NCI-H187 treated with DMSO at 0.1 percent for 48 hours (cell line): ENCODE measurements around the gene INCENP.

Experiments
- DNase-seq: peaks from one replicate; lab custom pipeline; 2025; lab: John Stamatoyannopoulos, UW

Gene INCENP

DNA sequence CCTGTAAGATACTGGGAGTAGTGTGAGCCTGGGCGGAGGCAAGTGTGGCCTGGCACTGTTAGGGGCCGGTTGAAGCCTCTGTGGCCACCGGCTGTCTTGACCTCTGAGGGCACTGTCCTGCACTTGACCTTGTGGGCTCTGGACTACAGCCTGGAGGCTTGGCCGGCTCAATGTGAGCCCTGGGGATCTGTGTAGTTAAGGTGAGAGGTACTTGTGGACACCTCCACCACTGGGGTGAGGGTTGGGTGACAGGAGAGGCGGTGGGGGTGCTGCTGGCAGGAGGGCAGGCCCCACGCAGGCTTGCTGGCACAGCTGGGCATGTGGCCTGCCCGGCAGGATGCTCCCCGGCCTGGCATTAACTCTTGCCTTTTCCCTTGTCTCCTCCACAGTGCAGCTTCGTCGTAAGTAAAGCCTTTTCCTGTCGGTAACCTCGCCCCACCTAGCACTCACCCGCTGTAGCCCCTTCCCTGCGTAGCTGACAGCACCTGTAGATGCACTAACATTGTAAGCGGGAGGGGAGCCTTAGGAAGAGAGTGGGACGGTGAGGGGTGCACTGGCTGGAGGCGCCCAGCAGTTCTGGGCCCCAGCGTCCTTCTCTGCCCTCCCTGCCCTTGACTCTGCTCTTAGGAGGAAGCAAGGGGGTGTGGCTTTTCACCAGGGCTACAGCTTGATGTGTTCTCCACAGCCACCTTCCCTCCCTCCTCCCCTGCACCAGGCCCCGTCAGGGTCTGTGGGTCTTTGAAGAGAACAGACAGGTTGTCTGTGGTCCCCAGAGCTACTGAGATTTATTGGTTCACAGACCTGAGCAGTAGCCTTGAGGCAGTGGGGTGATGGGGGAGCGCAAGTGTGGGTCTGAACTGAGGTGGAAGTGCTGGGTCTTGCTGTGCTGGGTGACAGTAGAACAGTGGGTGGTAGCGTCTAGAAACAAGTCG lies 17.6 kb downstream of the INCENP start:
- DNase-seq, result no peak

DNA sequence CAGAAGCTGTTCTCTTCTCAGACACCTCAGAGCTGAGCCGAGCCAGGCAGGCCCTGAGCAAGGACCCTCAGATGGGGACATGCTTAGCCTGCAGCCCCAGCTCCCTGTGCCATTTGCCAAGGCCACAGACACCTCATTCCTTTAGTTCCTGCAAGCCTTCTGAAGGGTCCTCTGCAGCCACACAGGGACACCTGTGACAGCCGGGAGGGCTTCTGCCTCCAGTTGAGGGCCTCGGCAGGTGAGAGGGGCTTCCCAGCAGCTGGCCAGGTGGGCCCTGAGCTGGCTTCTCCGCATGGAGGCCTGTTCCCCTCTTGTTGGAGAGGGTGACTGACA lies 18.2 kb downstream of the INCENP start:
- no peak for DNase-seq

DNA sequence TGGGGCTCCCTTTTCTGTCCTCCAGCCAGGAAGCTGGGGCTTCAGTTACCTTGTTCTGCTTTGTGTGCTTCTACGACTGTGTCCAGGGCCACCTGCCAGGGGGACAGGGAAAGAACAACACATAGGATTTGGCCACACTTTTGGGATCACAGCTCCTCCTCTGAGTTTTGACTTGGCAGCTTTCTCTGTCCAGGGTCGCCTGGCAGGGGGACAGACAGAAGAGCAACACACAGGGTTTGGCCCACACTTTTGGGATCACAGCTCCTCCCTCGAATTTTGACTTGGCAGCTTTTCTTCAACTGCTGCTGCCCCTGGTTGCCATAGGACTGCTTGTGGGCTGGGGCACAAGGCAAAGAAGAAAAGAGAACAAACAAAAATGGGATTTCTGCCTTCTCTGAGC lies 19.1 kb downstream of the INCENP start:
- no peak for DNase-seq

DNA sequence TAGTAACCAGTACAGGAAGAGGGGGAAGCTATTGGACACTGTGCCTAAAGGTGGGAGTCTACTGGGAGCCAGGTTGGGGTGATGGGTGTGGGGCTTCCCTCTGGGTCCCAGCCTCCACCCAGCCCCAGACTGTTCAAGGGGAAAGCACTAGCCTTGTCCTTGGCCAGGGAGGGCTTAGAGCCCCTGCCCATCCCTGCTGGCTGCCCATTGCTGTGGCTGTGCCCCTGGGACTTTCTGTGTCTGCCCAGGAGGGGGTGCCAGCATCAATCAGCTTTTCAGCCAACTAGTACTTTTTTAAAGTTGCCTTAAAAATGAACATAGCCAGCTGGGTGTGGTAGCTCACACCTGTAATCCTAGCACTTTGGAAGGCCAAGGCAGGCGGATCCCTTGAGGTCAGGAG lies 19.9 kb downstream of the INCENP start:
- DNase-seq, result no peak

DNA sequence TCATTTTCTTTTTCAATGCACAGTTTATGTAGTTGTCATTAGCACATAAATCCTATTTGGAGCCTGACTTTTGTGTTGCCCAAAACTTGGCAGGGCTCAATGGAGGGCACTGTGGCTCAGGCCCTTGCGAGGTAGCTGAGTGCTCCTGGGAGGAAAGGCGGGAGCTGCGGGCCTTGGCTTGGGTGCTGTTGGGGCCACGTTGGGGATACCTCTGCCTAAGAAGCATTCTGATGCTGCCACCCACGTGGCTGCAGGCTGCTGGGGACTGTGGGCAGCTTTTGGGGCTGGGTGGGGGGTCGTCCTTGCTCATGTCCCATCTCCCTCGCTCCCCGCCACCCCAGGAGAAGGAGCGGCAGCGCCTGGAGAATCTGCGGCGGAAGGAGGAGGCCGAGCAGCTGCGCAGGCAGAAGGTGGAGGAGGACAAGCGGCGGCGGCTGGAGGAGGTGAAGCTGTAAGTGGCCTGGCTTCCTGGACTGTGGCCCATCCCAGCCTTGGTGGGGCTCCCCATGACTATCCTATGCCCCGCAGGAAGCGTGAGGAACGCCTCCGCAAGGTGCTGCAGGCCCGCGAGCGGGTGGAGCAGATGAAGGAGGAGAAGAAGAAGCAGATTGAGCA lies 20.9 kb downstream of the INCENP start:
- no peak for DNase-seq

DNA sequence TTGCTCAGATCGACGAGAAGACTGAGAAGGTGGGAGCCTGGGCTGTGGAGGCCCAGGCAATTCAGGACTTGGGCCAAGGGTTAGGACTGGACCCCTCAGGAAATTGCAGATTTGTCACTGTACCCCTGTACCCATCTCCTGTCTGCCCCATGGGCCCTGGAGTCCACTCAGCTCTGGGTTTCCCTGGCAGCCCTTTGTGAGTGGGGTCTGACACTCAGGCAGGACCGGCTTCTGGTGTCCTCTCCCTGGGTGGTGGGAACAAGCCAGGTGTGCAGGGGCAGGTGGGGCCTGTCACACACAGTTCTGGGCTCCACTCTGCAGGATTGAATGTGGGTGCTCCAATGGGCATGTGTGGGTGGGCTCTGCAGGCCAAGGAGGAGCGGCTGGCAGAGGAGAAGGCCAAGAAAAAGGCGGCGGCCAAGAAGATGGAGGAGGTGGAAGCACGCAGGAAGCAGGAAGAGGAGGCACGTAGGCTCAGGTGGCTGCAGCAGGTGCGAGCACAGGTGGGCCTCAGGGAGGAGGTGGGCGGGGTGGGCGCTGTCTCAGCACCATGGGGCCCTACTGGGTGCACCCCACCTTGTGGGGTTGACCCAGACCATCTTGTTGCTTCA lies 21.6 kb downstream of the INCENP start:
- DNase-seq, result no peak

DNA sequence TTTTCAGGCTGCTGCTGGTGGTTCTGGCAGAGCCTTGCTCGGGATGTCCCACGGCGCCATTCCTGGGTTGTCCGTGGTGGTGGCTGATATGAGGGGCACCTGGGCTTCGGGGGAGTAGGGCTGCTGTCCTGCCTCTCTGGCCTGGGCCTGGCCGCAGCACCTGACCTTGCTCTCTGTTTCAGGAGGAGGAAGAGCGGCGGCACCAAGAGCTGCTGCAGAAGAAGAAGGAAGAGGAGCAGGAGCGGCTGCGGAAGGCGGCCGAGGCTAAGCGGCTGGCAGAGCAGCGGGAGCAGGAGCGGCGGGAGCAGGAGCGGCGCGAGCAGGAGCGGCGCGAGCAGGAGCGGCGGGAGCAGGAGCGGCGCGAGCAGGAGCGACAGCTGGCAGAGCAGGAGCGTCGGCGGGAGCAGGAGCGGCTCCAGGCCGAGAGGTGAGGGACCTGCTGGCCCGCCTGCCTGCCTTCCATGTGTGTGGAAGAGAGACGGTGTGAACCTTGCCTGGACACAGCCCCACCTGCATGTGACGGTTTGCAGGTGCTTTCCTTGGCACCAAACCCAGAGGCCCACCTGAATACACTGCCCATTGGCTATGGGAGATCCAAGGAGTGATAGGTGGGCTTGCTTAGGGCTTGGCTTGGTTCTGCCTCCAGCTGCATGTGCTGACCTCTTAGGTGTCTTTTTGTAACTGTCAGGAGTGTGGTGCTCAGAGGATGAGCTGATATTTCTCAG lies 22.8 kb downstream of the INCENP start:
- no peak for DNase-seq

DNA sequence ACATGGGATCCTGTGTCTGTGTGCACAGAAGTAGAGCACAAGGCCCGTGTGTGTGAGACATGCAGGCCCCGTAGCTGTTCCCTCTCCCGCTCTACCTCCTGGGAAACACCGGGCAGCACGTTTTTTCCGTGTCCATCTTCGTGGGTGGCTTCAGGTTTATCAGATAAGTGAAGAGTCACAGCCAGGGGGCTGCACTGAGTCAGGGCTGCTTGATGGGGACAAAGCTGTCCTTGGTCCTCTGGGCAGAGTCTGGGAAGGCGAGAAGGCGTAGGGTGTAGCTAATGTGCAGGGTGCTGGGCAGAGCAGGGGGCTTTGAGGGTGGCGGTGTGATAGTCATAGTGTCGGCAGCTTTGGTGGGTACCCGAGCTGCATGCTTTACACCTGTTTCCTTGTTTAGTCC lies 23.7 kb downstream of the INCENP start:
- no peak for DNase-seq

DNA sequence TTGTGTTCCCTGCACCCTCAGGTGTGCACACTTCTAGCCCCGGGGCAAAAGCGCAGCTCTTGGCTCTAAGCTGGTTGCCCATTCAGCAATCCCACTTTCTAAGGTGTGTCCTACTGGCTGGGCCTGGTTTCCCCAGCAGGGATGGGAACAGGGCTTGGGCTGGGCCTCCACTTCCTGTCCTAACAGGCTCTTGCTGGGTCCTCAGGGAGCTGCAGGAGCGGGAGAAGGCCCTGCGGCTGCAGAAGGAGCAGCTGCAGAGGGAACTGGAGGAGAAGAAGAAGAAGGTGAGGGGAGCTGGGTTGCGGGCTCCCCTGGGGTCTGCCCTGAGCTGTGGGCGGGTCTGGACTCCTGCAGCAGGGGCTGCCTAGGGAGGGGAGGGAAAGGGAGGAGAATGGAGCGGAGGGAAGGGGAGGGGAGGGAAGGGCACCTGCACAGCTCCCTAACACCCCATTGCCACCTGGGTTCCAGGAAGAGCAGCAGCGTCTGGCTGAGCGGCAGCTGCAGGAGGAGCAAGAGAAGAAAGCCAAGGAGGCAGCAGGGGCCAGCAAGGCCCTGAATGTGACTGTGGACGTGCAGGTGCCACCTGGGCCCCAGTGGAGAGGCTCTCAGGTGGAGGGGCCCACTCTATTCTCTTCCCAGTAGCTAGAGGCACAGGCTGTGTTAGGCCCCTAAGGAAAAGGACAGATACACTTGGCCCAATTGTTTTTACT lies 24.6 kb downstream of the INCENP start:
- no peak for DNase-seq

DNA sequence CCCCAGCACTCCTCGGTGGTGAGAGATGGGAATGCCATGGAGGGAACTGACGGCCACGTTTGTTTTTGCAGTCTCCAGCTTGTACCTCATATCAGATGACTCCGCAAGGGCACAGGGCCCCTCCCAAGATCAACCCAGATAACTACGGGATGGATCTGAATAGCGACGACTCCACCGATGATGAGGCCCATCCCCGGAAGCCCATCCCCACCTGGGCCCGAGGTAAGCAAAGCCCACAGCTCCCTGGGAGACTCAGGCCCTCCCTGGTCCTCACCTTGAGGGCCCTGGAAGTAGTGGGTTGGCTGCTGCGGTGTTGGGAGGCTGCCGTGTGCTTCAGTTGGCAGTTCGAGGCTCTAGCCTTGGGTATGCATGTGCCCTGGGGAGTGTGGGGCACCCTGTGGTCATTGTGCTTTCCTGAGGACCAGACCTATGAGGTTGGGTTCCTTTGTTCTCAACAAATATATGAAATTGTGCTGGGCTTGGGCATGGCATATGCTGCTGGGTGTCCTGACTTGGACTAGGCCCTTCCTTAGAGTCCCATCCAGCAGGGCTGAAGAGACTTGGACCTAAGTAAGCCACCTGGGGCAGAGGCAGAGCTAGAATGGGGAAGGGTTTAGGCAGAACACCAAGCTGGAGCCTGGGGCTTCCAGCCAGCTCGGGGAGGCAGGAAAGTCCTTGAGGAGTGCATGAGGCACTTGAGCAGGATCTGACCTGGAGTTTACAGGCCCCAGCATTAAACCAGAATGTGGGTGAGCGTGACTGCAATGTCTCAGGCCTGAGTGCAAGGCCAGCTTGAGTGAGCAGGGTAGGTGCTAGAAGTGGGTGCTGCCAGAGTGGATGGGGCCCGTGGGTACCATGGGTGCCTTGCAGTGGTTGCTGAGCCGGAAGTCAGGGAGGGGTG lies 26.4 kb downstream of the INCENP start:
- no peak for DNase-seq

DNA sequence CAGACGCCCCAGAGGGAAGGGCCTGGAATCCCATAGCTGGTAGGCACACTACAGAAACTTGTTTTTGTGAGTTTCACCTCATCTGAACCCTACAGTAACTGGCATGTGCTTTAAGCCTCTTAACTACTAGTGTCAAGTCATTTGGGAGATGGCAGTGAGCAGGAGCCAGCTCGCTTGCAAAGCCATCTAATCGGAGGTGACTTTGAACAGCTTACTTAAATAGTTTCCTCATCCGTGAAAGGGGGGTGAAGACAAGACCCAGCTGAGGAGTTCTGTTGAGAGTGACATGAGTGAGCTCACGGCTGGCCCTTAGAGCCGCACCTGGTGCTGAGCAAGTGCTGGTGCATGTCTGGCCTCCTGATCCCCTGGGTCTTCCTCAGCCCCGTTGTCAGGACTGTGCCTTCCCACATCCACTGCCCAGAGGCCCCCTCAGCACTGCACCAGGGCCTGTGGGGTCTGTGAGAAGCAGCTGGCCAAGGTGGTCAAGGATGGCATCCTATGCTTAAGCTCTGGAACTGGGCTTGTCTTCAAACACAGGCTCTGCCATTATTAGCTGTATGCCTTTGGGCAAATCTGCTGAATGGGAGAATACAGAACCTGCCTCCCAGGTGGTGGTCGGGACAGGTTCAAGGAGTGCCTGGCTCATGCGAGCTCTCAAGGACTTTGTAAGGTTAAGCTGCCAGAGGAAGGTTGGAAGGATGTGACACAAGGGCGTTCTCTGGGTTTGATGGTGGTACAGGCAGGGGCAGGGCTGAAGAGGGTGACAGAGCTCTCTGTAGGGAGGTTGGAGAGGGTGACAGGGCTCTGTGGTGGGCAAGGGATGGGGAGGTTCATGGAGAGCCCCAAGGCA lies 27.3 kb downstream of the INCENP start:
- no peak for DNase-seq

DNA sequence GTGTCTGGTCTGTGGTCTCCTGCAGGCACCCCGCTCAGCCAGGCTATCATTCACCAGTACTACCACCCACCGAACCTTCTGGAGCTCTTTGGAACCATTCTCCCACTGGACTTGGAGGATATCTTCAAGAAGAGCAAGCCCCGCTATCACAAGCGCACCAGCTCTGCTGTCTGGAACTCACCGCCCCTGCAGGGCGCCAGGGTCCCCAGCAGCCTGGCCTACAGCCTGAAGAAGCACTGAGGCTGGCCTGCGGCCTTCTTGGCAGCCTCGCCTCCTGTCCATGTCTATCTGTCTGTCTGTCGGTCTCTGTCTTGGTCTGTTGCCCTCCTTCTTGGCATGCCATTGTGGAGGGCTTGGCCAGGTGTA lies 27.9 kb downstream of the INCENP start:
- DNase-seq, result no peak

DNA sequence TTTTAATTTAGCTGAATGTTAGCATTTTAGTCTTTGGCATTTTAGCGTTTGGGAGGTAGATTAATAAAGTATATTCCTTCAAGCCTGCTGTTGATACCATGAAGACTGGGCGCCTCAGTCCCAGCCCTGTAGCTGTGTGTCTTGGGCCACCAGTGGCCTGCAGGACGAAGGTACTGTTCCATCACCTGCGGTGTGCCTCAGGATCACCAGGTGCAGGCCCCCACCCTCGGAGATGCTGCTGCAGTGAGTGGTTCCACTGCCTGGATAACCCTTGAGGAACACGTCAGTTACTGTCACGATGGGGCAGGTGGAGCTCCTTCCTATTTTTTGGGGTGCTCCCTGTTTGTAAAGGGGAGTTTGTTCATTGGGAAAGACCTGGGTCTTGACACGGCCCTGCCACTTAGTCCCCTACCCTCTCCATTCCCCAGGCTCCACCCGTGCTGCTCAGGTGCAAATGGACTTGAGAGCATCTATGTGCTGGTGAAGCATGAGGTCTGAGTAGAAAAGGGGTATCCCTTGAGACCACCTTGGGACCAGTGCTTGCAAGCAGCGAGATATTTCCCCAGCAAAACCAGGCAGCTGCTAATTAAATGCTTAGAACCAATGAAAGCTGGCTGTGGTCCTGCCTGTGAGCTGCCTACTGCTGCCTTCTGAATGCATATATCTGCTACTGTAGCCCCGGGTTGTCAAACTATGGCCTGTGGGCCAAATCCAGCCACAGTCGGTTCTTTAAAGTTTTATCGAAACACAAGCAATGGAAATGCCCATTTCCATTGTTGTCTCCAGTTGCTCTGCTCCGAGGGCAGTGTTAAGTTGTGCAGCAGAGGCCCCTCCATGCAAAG lies 28.7 kb downstream of the INCENP start:
- no peak for DNase-seq

DNA sequence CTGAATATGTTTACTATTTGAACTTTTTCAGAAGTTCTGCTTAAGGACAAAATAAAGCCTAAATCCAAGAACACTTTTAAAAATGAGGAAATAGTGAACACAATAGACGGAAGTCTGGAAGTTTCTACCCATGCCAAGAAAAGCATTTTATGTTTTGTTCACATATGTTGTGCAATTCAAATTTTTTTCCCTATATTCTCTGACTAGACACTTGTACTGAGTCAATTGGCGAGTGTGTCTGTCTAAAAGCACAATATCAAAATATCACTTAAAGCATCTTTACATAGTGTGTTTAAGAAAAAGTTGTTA lies 29.2 kb downstream of the INCENP start:
- no peak for DNase-seq

DNA sequence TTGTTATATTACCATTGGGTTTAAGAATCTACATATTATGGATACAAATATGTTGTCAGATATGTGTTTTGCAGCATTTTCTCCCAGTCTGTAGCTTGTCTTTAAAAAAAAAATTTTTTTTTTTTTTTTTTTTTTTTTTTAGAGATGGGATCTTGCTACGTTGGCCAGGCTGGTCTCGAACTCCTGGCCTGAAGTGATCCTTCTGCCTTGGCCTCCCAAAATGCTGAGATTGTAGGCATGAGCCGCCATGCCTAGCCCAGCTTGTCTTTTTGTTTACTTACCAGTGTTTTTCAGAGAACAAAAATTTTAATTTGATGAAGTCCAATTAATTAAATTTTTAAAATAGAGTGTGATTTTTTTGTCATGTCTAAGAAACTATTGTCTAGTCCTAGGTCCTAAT lies 29.8 kb downstream of the INCENP start:
- no peak for DNase-seq

DNA sequence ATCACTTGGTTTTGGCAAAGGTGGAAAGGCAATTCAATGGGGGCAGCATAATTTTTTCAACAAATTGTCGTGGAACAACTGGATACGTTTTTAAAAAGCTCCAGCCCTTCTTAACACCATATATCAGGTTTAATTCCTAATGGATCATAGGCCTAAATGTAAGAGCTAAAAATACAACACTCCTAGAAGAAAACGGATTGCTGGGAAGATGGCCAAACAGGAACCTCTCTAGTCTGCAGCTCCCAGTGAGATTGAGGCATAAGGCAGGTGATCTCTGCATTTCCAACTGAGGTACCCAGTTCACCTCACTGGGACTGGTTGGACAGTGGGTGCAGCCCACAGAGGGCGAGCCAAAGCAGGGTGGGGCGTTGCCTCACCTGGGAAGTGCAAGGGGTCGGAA lies 33.8 kb downstream of the INCENP start:
- DNase-seq, result no peak

DNA sequence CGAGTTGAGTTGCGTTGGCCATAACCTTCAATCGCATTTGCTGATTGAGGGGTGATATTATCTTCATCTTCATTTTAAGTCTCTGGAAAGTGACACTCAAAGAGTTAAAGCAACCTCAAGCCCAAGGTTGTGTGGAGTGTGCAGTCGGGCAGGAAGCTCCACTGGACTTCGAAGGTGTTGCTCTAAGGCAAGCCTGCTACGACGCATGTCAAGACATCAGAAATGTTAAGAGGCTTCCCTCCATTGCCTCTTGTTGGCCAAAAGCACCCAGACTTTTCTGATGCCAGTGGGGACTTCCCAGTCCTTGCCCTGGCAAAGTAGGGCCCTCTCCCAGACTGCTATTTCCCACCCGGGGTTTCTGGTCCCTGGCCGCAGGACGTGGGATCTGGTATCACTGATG lies 42.6 kb downstream of the INCENP start:
- no peak for DNase-seq

DNA sequence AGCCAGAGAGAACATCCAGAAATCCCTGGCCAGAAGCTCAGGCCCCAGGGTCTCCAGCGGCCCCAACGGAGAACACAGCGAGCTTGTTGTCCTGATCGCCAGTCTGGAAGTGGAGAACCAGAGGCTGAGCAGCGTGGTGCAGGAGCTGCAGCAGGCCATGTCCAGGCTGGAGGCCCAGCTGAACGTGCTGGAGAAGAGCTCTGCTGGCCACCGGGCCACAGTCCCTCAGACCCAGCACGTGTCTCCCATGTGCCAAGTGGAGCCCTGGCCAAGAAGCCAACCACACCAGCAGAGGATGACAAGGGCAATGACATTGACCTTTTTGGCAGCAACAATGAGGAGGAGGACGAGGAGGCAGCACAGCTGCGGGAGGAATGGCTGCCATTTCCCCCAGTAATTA lies 45.6 kb downstream of the INCENP start:
- DNase-seq, result no peak

DNA sequence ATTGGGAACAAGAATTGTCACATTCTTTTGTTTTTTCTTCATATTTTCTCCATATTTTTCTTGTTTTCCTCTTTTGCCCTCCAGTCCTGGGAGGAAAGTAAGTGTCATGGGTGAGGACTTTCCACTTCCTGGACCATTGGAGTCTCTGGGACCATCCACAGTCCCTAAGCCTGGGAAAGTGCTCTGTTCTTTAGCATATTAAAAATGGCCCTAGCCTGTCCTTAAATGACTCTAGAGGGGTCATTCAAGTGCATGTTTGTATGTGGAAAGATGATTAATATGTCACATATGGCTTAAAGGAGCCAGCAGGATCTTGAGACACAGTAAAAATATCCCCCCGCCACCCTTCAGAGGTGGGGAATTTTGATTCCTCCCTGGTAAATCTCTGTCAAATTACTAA lies 46.1 kb downstream of the INCENP start:
- DNase-seq, result no peak
